HUES64 (cell line): ENCODE data around the gene IFNA16.
"Not testable (repeated sequence)": the region's sequence is repeated elsewhere in the genome, so short reads cannot be mapped to it uniquely, and the experiment has no call there.

ENCODE experiments used
- H3K27ac ChIP-seq: 2 replicates; pipeline ENCODE4 v1.7.0; 2013; ENCODE audit warnings: low read depth, low read length, inconsistent platforms
- H3K27me3 ChIP-seq: 2 replicates; pipeline ENCODE4 v1.6.1; 2013; ENCODE audit warnings: mild to moderate bottlenecking, low read length; ENCODE audit not compliant: insufficient read depth
- H3K36me3 ChIP-seq: 2 replicates; pipeline ENCODE4 v1.6.1; 2013; ENCODE audit warnings: mild to moderate bottlenecking, low read length; ENCODE audit not compliant: insufficient read depth
- H3K4me1 ChIP-seq: 2 replicates; pipeline ENCODE4 v1.6.1; 2013; ENCODE audit warnings: mild to moderate bottlenecking, low read length, moderate library complexity; ENCODE audit not compliant: insufficient read depth
- H3K4me3 ChIP-seq: 2 replicates; pipeline ENCODE4 v1.5.1; 2013; ENCODE audit warnings: mild to moderate bottlenecking, low read length, moderate library complexity
- H3K9ac ChIP-seq: 2 replicates; pipeline ENCODE4 v1.6.1; 2013; ENCODE audit warnings: mild to moderate bottlenecking, low read depth, low read length
- H3K9me3 ChIP-seq: 2 replicates; pipeline ENCODE4 v1.6.1; 2013; ENCODE audit warnings: low read depth, low read length; ENCODE audit not compliant: insufficient read depth
- WGBS: fragments of 150-250, 120-280 bp; methylation state at CpG from one replicate; pipeline ENCODE4 v1.1.7; 2013; ENCODE audit warnings: missing lambda C conversion rate; 5-methylcytosine and 5-hydroxymethylcytosine counted together

IFNA16 gene

DNA sequence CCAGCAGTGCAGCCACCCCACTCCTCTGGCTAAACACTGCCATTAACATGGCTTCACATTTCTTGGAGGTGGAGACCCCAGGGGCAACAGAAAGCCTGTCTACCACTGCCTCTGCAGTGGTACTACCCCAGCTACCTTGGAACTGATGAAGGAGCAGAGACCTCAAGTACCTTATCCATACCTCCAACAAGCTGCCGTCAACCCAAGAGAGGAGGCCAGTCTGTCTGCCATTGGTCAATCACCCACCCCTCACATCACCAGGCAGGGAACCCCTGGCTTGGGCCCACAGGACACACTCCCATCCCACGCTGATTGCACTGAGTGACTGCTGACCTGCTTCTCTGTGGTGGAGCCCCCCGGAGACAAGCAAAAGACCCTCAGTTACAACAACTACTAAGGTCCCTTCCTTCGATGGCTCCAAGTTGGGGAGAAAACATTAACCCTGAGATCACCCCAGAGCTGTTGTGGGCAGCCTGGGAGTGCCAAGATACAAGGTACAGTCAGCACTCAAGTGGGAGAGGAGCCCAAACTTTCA, 17.1 kb upstream of the IFNA16 start:
- no peaks in the 10 kb centered on the region for H3K36me3 ChIP-seq

DNA sequence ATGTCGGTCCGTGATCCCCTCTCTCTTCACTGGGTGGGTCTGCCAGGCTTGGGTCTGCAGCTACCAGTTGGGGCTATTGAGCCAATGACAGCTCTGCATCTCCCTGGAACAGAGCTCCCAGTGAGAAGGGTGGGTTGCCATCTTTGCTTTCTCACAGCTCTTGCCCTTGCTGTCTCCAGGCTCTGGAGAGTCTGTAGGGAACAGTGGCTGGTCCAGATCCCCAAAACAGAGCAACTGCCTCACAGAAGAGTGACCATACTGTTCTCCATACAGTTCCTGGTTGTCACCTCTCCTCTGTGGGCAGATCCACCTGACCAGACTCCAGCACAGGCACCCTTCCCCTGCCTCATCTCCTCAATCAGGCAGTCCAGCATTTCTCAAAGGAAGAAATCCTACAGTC, 16.1 kb upstream of the IFNA16 start:
- no peaks in the 10 kb centered on the region for H3K4me1 ChIP-seq
- no peak overlapping the region for H3K27ac ChIP-seq
- no peak overlapping the region for H3K4me3 ChIP-seq

More for the DNA sequence above, 17.1 kb upstream of the IFNA16 start:
- no peaks in the 10 kb centered on the region for H3K4me1 ChIP-seq
- no peaks in the 10 kb centered on the region for H3K27me3 ChIP-seq
- no peak overlapping the region for H3K9ac ChIP-seq
- H3K4me3 ChIP-seq = no peak overlapping the region
- no peaks in the 10 kb centered on the region for H3K9me3 ChIP-seq
- no peak overlapping the region for H3K27ac ChIP-seq
- WGBS = 92% methylated on average over 4 of the region's 4 CpGs

DNA sequence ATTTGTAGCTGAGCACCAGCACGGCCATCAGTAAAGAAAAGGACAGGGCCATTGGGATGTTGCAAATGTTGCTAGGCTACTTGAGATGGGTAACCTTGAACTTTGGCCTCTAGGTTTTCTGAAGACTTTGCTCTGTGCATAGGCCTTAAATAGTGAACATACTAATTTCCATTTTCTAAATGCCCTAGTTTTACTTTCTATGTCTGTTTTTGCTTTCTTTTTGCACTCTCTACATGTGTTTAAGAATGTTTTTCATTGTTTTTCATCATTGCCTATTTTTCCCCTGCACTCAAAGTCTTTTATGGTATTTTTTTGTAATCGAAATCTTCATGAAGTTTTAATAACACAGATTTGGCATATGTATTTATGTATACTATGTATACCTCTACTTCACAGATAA, 11.0 kb upstream of the IFNA16 start, which contains the start of gene IFNA17:
Gene IFNA17 (minus strand): TSS at position 101 of the 400 bp plus-strand sequence. CDS start 49 bp downstream, at position 52.
- WGBS = 71% methylated on average over 1 of the region's 2 CpGs
- Histone ChIP-seq H3K36me3 (no peaks in the 10 kb centered on the region), H3K9me3 (no peaks in the 10 kb centered on the region), H3K27me3 (no peaks in the 10 kb centered on the region), H3K27ac (no peak within 1 kb of the TSS), H3K4me1 (no peaks in the 10 kb centered on the region), H3K4me3 (no peak within 1 kb of the TSS), H3K9ac (no peak within 1 kb of the TSS)

More for the DNA sequence above, 16.1 kb upstream of the IFNA16 start:
- WGBS = 100% methylated on average over 2 of the region's 2 CpGs
- Histone ChIP-seq H3K36me3 (no peaks in the 10 kb centered on the region), H3K27me3 (no peaks in the 10 kb centered on the region), H3K9ac (no peak overlapping the region), H3K9me3 (no peaks in the 10 kb centered on the region)

DNA sequence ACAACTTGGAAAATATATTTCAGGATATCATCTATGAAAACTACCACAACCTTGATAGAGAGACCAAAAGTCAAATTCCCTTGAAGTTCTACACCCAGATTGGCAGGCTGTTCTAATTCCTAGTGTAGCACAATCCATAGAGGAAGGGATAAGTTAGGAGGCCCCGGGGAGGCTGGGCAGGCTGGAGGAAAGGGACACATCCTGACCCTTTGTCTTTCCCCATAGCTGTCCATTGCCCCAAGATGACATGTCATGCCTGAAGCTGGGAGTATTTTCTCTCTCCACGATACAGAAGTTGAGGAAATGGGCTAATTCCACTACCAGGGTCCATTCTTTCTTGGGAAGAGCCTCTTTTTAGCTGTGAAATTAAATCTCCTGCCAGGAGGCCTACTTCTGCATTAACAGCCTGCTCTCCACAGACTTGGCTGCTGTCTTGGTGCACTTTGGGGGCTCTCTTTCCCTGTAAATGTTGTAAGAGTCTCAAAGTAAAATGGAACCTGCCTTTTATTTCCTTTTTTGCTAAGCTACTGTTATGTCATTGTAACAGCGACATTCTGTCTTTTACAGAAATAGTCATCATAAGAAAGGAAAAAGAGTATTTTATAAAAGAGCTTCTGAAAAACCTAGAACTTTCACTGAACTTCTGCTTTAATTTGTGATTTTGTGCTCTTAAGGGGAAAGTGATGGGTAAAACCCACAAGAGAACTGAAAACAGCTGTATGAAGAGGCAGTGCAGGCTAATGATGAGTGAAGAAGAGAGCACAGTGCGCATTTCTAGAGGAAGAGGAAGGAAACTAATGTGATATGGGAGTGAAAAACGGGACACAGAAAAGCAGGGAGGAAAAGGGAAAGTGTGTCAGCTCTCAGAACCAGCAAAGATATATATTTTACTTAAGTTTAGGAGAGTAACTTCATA, 3.4 kb downstream of the IFNA16 start:
- H3K36me3 ChIP-seq, H3K9ac ChIP-seq, H3K27me3 ChIP-seq, H3K4me3 ChIP-seq, H3K9me3 ChIP-seq, H3K27ac ChIP-seq, H3K4me1 ChIP-seq: not testable (repeated sequence)
- WGBS = 36% methylated on average over 2 of the region's 5 CpGs

DNA sequence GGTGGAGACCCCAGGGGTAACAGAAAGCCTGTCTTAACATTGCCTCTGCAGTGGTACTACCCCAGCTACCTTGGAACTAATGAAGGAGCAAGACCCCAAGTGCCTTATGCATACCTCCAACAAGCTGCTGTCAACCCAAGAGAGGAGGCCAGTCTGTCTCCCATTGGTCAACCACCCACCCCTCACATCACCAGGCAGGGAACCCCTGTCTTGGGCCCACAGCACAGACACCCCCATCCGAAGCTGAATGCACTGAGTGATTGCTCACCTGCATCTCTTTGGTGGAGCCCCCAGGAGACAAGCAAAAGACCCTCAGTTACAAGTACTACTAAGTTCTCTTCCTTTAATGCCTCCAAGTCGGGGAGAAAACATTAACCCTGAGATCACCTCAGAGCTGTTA, 5.0 kb downstream of the IFNA16 start:
- H3K4me1 ChIP-seq, H3K9me3 ChIP-seq, H3K4me3 ChIP-seq, H3K36me3 ChIP-seq, H3K27me3 ChIP-seq, H3K27ac ChIP-seq, H3K9ac ChIP-seq: not testable (repeated sequence)
- 92% methylated on average over 2 of the region's 2 CpGs for WGBS

DNA sequence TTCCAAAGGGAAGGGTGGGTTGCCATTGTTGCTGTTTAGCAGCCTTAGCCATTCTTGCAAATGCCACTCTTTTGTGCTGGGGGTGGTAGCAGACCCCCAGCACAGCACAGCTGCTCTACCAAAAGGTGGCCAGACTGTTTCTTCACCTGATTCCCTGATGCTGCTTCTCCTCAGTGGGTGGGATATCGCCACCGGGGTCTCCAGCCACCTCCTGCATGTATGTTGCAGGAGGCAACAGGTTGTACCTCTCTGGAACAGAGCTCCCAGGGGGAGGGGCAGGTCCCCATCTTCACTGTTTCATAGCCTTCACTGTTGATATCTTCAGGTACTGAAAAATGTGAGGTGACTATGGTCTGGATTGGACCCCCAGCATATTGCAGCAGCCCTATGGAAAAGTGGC, 6.3 kb downstream of the IFNA16 start:
- not testable (repeated sequence) for H3K9ac ChIP-seq, H3K4me3 ChIP-seq, H3K27ac ChIP-seq, H3K4me1 ChIP-seq, H3K9me3 ChIP-seq, H3K27me3 ChIP-seq, H3K36me3 ChIP-seq
- 93% methylated on average over 2 of the region's 2 CpGs for WGBS

DNA sequence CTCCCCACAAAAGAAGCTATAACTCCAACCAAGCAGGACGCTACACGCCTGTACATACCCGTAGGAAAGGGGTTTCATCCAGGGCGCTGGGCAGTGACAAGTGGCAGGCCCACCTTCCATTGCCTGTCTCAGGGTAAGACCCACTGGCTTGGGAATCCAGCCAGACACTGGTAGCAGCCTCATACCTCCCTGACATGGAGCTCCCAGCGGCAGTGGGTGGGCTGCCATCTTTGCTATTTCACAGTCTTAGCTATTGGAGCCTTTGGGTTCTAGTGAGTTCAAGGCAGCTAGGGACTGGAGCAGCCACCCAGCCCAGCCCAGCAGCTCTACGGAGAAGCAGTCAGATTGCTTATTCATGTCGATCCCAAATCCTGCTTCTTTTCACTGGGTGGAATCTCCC, 6.8 kb downstream of the IFNA16 start:
- Histone ChIP-seq H3K9ac (no peak overlapping the region), H3K27ac (no peak overlapping the region), H3K4me1 (no peaks in the 10 kb centered on the region), H3K36me3 (no peaks in the 10 kb centered on the region), H3K4me3 (no peak overlapping the region), H3K27me3 (no peaks in the 10 kb centered on the region), H3K9me3 (no peaks in the 10 kb centered on the region)
- 94% methylated on average over 7 of the region's 7 CpGs for whole genome bisulfite sequencing

DNA sequence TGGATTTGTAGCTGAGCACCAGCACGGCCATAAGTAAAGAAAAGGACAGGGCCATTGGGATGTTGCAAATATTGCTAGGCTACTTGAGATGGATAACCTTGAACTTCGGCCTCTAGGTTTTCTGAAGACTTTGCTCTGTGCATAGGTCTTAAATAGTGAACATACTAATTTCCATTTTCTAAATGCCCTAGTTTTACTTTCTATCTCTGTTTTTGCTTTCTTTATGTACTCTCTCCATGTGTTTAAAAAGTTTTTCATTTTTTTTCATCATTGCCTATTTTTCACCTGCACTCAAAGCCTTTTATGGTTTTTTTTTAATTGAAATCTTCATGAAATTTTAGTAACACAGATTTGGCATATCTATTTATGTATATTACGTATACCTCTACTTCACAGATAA, 10.1 kb downstream of the IFNA16 start, which contains the start of gene IFNA10:
Gene IFNA10 (minus strand): TSS at position 101 of the 400 bp plus-strand sequence. CDS start 46 bp downstream, at position 55.
- not testable (repeated sequence) for H3K9me3 ChIP-seq, H3K9ac ChIP-seq, H3K27me3 ChIP-seq, H3K4me1 ChIP-seq, H3K36me3 ChIP-seq, H3K27ac ChIP-seq, H3K4me3 ChIP-seq
- WGBS = 94% methylated on average over 1 of the region's 3 CpGs

DNA sequence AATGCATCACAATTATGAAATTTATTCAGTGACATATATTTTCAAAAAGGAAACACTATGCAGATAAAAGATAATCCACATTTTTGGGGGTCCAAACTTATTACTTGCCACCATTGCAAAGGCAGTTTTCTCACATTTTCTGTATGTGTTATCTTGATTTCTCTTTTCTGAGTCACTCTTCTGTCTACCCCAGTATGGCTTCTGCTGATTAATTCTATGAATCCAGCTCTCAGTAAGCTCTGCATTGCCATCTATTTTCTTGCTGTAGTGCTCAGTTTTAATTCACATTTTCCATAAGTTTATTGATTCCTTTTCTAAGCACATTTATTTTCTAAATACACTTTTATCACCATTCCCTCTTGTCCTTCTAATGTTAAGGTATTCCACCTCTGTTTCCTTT, 11.9 kb downstream of the IFNA16 start:
- Histone ChIP-seq H3K36me3 (no peaks in the 10 kb centered on the region), H3K9me3 (no peaks in the 10 kb centered on the region), H3K27me3 (no peaks in the 10 kb centered on the region), H3K27ac (no peak overlapping the region), H3K4me3 (no peak overlapping the region), H3K4me1 (no peaks in the 10 kb centered on the region), H3K9ac (no peak overlapping the region)

DNA sequence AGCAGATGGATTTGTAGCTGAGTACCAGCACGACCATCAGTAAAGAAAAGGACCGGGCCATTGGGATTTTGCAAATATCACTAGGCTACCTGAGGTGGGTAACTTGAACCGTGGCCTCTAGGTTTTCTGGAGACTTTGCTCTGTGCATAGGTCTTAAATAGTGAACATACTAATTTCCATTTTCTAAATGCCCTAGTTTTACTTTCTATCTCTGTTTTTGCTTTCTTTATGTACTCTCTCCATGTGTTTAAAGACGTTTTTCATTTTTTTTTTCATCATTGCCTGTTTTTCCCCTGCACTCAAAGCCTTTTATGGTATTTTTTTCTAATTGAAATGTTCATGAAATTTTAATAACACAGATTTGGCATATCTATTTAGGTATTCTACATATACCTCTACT, 15.0 kb downstream of the IFNA16 start, which contains the start of gene IFNA7:
Gene IFNA7 (minus strand): TSS at position 101 of the 400 bp plus-strand sequence. CDS start 40 bp downstream, at position 61.
- not testable (repeated sequence) for H3K9ac ChIP-seq, H3K36me3 ChIP-seq, H3K27me3 ChIP-seq, H3K4me1 ChIP-seq, H3K27ac ChIP-seq, H3K4me3 ChIP-seq, H3K9me3 ChIP-seq
- 79% methylated on average over 3 of the region's 4 CpGs for whole genome bisulfite sequencing

DNA sequence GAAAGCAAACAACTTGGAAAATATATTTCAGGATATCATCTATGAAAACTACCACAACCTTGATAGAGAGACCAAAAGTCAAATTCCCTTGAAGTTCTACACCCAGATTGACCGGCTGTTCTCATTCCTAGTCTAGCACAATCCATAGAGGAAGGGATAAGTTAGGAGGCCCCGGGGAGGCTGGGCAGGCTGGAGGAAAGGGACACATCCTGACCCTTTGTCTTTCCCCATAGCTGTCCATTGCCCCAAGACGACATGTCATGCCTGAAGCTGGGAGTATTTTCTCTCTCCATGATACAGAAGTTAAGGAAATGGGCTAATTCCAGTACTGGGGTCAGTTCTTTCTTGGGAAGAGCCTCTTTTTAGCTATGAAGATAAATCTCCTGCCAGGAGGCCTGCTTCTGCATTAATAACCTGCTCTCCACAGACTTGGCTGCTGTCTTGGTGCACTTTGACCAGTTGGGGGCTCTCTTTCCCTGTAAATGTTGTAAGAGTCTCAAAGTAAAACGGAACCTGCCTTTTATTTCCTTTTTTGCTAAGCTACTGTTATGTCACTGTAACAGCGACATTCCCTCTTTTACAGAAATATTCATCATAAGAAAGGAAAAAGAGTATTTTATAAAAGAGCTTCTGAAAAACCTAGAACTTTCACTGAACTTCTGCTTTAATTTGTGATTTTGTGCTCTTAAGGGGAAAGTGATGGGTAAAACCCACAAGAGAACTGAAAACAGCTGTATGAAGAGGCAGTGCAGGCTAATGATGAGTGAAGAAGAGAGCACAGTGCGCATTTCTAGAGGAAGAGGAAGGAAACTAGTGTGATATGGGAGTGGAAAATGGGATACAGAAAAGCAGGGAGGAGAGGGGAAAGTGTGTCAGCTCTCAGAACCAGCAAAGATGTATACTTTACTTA, 22.0 kb downstream of the IFNA16 start:
- H3K36me3 ChIP-seq, H3K4me1 ChIP-seq, H3K4me3 ChIP-seq, H3K9me3 ChIP-seq, H3K27ac ChIP-seq, H3K9ac ChIP-seq, H3K27me3 ChIP-seq: not testable (repeated sequence)
- 58% methylated on average over 4 of the region's 6 CpGs for WGBS
